OCI-LY7 (cell line): Measurements from ENCODE around the gene FANCC. TPM values are rescaled to one million over a fixed set of nuclear protein-coding genes. Genes with fewer than 3 reads are reported as not detected.

ENCODE experiments used
- BruUV-seq: library from RNA; stranded (reverse); fragments of 400-500 nt; replicated peaks from 2 replicates; lab custom pipeline; 2021; lab: Mats Ljungman, UMichigan
- CTCF ChIA-PET: fragments of 300-600 bp; sonication (Branson Sonifier 250); formaldehyde crosslinking; loops from one replicate; lab custom pipeline; 2022; ENCODE audit warnings: antibody characterized with exemption; ENCODE audit not compliant: unreplicated experiment; lab: Charles Lee
- POLR2A ChIA-PET: fragments of 300-600 bp; sonication (Branson Sonifier 250); formaldehyde crosslinking; loops from one replicate; lab custom pipeline; 2022; ENCODE audit warnings: antibody characterized with exemption; lab: Charles Lee
- DNase-seq: peaks from one replicate; pipeline ENCODE4 v3.0.0-alpha.2; 2015; ENCODE audit warnings: low spot score
- H2AFZ ChIP-seq: fragments of 200-600 bp; sonication (generic), shearing (Covaris generic); 2 replicates; pipeline ENCODE4 v1.6.1; 2014; ENCODE audit warnings: mild to moderate bottlenecking, antibody characterized with exemption, low read length, moderate library complexity
- H3K27ac ChIP-seq: fragments of 200-600 bp; sonication (generic); 2 replicates; pipeline ENCODE4 v1.5.1; 2014; ENCODE audit warnings: mixed run types, low read depth, mild to moderate bottlenecking, moderate library complexity, low read length, inconsistent platforms; ENCODE audit not compliant: poor library complexity, severe bottlenecking
- H3K36me3 ChIP-seq: fragments of 200-600 bp; sonication (generic); 2 replicates; pipeline ENCODE4 v1.6.1; 2014; ENCODE audit warnings: mild to moderate bottlenecking, antibody characterized with exemption, low read length, moderate library complexity, mixed read lengths; ENCODE audit not compliant: insufficient read depth
- H3K4me1 ChIP-seq: fragments of 200-600 bp; sonication (generic); 2 replicates; pipeline ENCODE4 v1.5.1; 2014; ENCODE audit warnings: mild to moderate bottlenecking, low read length; ENCODE audit not compliant: insufficient read depth, poor library complexity, severe bottlenecking
- H3K4me2 ChIP-seq: fragments of 200-600 bp; sonication (generic); 2 replicates; pipeline ENCODE4 v1.6.1; 2014; ENCODE audit warnings: mild to moderate bottlenecking, low read length
- H3K4me3 ChIP-seq: fragments of 200-600 bp; sonication (generic); 2 replicates; pipeline ENCODE4 v1.5.1; 2014; ENCODE audit warnings: mild to moderate bottlenecking, low read depth, low read length; ENCODE audit not compliant: poor library complexity, severe bottlenecking
- H3K79me2 ChIP-seq: fragments of 200-600 bp; sonication (generic); 2 replicates; pipeline ENCODE4 v1.6.1; 2016; ENCODE audit warnings: low read depth, mild to moderate bottlenecking, low read length, moderate library complexity, mixed read lengths; ENCODE audit not compliant: insufficient read depth
- H3K9me2 ChIP-seq: fragments of 200-600 bp; sonication (generic); 2 replicates; pipeline ENCODE4 v1.6.1; 2016; ENCODE audit warnings: mild to moderate bottlenecking, low read length, mixed read lengths; ENCODE audit not compliant: insufficient read depth
- H3K9me3 ChIP-seq: fragments of 200-600 bp; sonication (generic); 2 replicates; pipeline ENCODE4 v1.6.1; 2014; ENCODE audit warnings: mild to moderate bottlenecking, mixed run types, low read length, mixed read lengths
- H4K20me1 ChIP-seq: fragments of 200-600 bp; sonication (generic); 2 replicates; pipeline ENCODE4 v1.6.1; 2014; ENCODE audit warnings: mild to moderate bottlenecking, antibody characterized with exemption, low read length, moderate library complexity, mixed read lengths; ENCODE audit not compliant: insufficient read depth
- CTCF ChIP-seq: fragments of 200-600 bp; sonication (generic); conservative IDR thresholded peaks from 2 replicates; pipeline ENCODE4 v1.5.1; 2014; ENCODE audit warnings: mild to moderate bottlenecking, antibody characterized with exemption, low read length, moderate library complexity, mixed read lengths
- EZH2phosphoT487 ChIP-seq: fragments of 200-600 bp; sonication (generic); IDR thresholded peaks from 2 replicates; pipeline ENCODE4 v1.6.1; 2018; ENCODE audit warnings: low read depth, borderline replicate concordance, mild to moderate bottlenecking, mixed run types, antibody characterized with exemption, low read length, moderate library complexity, mixed read lengths
- intact Hi-C: fragments of 100-400 bp; cut with micrococcal nuclease; formaldehyde crosslinking; loops from one replicate; pipeline ENCODE4 v1.10.0; 2022; ENCODE audit not compliant: unreplicated experiment
- total RNA-seq, 2 experiments: library from RNA; depleted of rRNA in 1 of 2; stranded (reverse); fragments of >200 nt in 1 of 2; shearing (Covaris generic) in 1 of 2; gene quantifications; 2 replicates each; pipeline ENCODE4 v1.2.3, GENCODE V29; 2014 to 2022

The FANCC gene
- total RNA-seq, 2 experiments from 2014 or later = 13.9 to 28.7 TPM

- no peak overlapping the region for H3K27ac ChIP-seq
- H3K9me3 ChIP-seq = no peaks in the 10 kb centered on the region
These were observed 15.0 kb downstream of the FANCC start for GRCh38 chr9:95302479-95302878.

DNA sequence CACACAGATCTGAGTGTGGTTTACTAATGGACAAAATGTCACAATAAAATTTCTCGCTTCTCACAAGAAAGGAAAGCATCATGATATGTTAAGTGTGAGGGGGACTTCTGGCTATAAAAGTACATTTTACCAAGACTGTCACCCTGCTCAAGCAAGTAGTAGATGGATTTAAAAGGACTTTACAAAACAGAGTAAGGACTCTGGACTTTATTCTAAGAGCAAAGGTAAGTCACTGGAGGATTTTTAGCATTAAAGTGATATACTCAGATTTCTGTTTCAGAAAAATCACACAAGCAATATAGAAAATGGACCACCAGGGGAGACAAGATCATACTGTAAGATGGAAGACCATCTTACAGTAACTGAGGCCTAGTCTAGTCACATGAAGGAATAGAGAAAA, 19.7 kb downstream of the FANCC start:
- Histone ChIP-seq H4K20me1 (no peaks in the 10 kb centered on the region), H3K9me2 (no peaks in the 10 kb centered on the region), H3K4me2 (no peak overlapping the region), H3K4me3 (no peak overlapping the region), H3K9me3 (no peaks in the 10 kb centered on the region), H3K27ac (no peak overlapping the region), H2AFZ (no peak overlapping the region), H3K4me1 (no peaks in the 10 kb centered on the region), H3K79me2 (no peaks in the 10 kb centered on the region), H3K36me3 (no peaks in the 10 kb centered on the region; the same call in 1 of the 2 replicates)
- intact Hi-C loops = no loop called here
- no peak for DNase-seq
- no peak for TF ChIP-seq EZH2phosphoT487
- no peak for TF ChIP-seq CTCF
- ChIA-PET CTCF (no interaction called here), POLR2A (no interaction called here)
- no TSS peak for BruUV-seq

More at GRCh38 chr9:95302479-95302878, 15.0 kb downstream of the FANCC start:
- Histone ChIP-seq H2AFZ (no peak overlapping the region), H3K4me2 (no peak overlapping the region), H3K36me3 (no peaks in the 10 kb centered on the region), H3K4me3 (no peak overlapping the region), H4K20me1 (no peaks in the 10 kb centered on the region), H3K79me2 (0 out of 2 replicates have a peak, but pooled peaks cover 9% of the 10 kb centered on the region), H3K4me1 (no peaks in the 10 kb centered on the region), H3K9me2 (no peaks in the 10 kb centered on the region)
- ChIA-PET POLR2A (no interaction called here), CTCF (no interaction called here)
- BruUV-seq = no TSS peak
- intact Hi-C loops = no loop called here
- TF ChIP-seq CTCF (no peak), EZH2phosphoT487 (no peak)
- no peak for DNase-seq

DNA sequence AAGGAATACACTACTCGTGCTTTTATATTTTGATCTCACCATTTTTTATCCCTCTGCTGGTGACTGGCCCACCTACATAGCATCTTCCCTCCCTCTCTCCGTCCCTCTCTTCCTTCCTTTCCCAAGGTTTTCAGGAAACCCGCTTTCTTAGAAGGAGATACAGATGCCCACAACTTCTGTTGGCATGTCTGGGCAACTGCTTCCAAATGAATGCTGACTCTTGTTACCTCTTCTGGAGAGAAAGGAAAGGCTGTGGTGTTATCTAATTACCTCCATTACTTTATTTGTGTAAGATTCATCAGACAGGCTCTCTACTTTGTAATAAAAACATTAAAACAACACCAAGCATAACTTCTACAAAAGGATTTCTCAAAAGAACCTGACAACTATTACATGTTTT, 20.2 kb downstream of the FANCC start:
- POLR2A ChIA-PET = no interaction called here
- no peak overlapping the region for H3K4me2 ChIP-seq
- no peak for DNase-seq
- no peaks in the 10 kb centered on the region; the same call in 1 of the 2 replicates for H3K36me3 ChIP-seq
- H3K79me2 ChIP-seq = no peaks in the 10 kb centered on the region
- no peaks in the 10 kb centered on the region for H3K4me1 ChIP-seq
- no peaks in the 10 kb centered on the region for H4K20me1 ChIP-seq
- no TSS peak for BruUV-seq
- TF ChIP-seq CTCF = no peak
- no peak for TF ChIP-seq EZH2phosphoT487
- no peak overlapping the region for H3K4me3 ChIP-seq
- CTCF ChIA-PET = no interaction called here
- intact Hi-C loops = no loop called here
- no peak overlapping the region for H2AFZ ChIP-seq
- H3K9me3 ChIP-seq = no peaks in the 10 kb centered on the region
- H3K27ac ChIP-seq = no peak overlapping the region
- H3K9me2 ChIP-seq = no peaks in the 10 kb centered on the region
